HEK293T (cell line): ENCODE measurements around the gene DNER.

Experiments used
- ARNT ChIP-seq: fragments of 450-650 bp; IDR thresholded peaks from 2 replicates; pipeline ENCODE4 v1.6.1; 2017; ENCODE audit warnings: mild to moderate bottlenecking
- BHLHE40 ChIP-seq: fragments of 450-650 bp; IDR thresholded peaks from 2 replicates; pipeline ENCODE4 v1.6.1; 2016; ENCODE audit warnings: mild to moderate bottlenecking, moderate library complexity, borderline replicate concordance
- ELF4 ChIP-seq: fragments of 450-650 bp; IDR thresholded peaks from 2 replicates; pipeline ENCODE4 v1.6.1; 2017; ENCODE audit warnings: antibody characterized with exemption
- L3MBTL2 ChIP-seq: fragments of 450-650 bp; conservative IDR thresholded peaks from 2 replicates; pipeline ENCODE4 v1.6.1; 2016; ENCODE audit warnings: mild to moderate bottlenecking
- LEF1 ChIP-seq: fragments of 450-650 bp; IDR thresholded peaks from 2 replicates; pipeline ENCODE4 v1.6.1; 2017; ENCODE audit warnings: mild to moderate bottlenecking, borderline replicate concordance
- SUZ12 ChIP-seq: fragments of 450-650 bp; IDR thresholded peaks from 2 replicates; pipeline ENCODE4 v1.6.1; 2016; ENCODE audit warnings: mild to moderate bottlenecking
- TARDBP ChIP-seq: fragments of 450-650 bp; IDR thresholded peaks from 2 replicates; pipeline ENCODE4 v1.6.1; 2016
- TF ChIP-seq, protein P1 (sequence below): fragments of 450-650 bp; IDR thresholded peaks from 2 replicates; pipeline ENCODE4 v1.6.1; 2016

DNA sequence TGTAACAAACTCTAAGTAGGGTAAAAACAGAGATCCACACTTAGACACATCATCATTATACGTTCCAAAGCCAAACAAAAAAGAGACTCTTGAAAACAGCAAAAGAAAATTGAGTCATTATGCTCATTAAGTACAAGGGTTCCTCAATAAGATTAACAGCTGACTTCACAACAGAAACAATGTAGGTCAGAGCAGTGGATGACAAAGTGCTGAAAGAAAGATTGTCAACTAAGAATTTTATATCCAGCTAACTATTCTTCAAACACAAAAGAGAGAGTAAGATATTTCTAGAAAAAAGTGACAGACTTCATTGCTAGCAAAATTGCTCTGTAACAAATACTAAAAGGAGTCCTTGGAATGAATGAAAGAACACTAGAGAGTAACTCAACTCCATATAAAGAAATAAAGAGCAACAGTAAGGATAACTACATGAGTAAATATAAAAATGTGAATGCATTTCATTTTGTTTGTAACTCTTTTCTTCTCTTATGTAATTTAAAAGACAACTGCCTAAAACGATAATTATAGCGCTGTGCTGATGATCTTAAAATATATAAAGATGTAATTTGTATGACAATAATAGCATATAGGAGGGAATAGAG, 23.8 kb upstream of the DNER start:
- no peak for TF ChIP-seq SUZ12
- no peak for TF ChIP-seq ELF4
- TF ChIP-seq ARNT = no peak
- no peak for TF ChIP-seq TARDBP
- TF ChIP-seq, protein P1, sequence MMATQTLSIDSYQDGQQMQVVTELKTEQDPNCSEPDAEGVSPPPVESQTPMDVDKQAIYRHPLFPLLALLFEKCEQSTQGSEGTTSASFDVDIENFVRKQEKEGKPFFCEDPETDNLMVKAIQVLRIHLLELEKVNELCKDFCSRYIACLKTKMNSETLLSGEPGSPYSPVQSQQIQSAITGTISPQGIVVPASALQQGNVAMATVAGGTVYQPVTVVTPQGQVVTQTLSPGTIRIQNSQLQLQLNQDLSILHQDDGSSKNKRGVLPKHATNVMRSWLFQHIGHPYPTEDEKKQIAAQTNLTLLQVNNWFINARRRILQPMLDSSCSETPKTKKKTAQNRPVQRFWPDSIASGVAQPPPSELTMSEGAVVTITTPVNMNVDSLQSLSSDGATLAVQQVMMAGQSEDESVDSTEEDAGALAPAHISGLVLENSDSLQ = no peak
- no peak for TF ChIP-seq LEF1
- TF ChIP-seq L3MBTL2 = no peak
- no peak for TF ChIP-seq BHLHE40
